Measurements from ENCODE around the gene DOK6.

DOK6 gene

GRCh38 chr18:69691008-69691760, 290.5 kb downstream of the DOK6 start:
- DNase-seq: no peak

GRCh38 chr18:69697069-69697468, 296.4 kb downstream of the DOK6 start:
- no peak for DNase-seq

GRCh38 chr18:69697689-69698088, 297.0 kb downstream of the DOK6 start:
- no peak for DNase-seq

- no peak for DNase-seq
These were observed 300.6 kb downstream of the DOK6 start for GRCh38 chr18:69701305-69701704.

DNA sequence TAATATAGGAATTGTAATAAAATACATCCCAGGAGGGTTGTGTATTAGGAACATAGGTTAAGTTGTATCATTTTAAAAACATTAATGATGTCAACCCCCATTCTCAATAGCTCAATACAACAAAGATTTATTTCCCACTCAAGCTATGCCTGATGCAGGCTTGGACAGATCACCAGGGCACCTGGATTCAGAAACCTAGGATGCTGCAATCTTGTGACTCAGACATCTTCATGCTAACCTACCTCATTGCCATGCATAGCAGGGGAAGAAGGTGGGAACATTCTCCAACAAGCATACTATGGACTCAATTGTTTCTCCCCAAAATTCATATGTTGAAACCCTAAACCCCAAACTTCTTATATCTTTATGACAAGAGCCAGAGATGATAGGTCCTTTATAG, 302.8 kb downstream of the DOK6 start:
- no peak for DNase-seq

- DNase-seq: no peak
These were observed 305.3 kb downstream of the DOK6 start for GRCh38 chr18:69705987-69706386.

GRCh38 chr18:69708844-69709243, 308.2 kb downstream of the DOK6 start:
- DNase-seq: no peak

GRCh38 chr18:69715191-69715795, 314.6 kb downstream of the DOK6 start:
- DNase-seq: no peak

DNA sequence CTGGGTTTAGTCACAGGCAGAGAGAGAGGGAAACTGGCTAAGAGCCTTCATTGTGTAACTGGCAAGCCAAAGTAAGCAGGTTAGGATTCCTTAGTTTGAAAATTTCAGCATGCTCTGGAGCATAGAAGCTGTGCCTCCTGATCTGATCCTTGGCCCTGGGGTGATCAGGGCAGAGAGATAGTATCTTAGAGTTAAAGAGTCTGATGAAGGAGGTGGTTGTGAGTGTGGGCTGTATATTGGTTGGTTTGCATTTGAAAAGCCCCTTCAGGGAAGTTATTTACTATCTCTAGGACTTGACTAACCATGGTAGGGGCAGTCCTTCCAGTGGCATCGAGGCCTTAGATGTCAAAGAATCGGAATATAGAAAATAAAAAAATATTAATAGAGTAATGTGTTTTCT, 316.9 kb downstream of the DOK6 start:
- no peak for DNase-seq

DNA sequence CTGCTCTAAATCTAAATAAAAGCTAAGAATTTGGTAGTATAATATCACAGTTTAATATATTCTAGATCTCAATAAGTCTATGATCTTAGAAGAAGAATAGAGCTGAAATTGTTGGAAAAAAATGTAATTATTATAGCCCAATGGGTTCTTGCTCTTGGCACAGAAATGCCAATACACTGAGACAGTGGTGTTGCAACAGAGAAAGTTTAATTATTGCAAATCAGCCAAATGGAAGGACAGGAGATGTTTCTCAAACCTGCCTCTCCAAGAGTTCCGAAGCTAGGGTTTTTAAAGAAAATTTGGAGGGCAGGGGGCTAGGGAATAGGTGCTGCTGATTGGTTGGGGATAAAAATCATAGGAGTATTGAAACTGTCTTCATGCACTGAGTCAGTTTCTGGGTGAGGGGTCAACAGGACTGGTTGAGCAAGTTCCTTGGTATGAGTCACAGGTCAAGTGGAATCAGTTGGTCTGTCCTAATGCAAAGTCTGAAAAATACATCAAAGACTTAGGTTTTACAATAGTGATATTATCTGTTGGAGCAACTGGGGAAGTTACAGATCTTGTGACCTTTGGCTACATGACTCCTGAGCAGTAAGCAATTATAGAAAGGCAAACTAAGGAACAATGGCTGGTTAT, 318.3 kb downstream of the DOK6 start:
- DNase-seq: no peak

- no peak for DNase-seq
These were observed 319.7 kb downstream of the DOK6 start for GRCh38 chr18:69720422-69720821.

- no peak for DNase-seq
These were observed 322.7 kb downstream of the DOK6 start for GRCh38 chr18:69723434-69723833.

DNA sequence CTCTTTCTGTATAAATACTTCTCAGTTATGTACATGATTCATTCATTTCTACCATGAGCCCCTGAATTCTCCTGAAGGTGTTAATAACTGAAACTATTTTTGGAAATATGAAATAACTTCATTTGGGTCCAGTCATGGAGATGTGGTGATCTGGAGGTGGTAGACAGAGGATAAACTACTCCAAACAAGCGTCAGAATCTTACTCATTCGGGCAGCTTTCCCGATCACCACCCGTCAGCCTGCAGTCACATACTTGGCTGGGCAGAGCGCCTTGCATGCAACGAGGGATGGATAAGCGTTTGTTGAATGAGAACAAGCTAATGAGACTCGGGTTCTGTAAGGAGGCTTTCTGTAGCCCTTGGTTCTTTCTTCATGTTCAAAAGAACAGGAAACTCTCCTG, 324.3 kb downstream of the DOK6 start:
- DNase-seq: no peak

- DNase-seq: no peak
These were observed 325.3 kb downstream of the DOK6 start for GRCh38 chr18:69725855-69726508.

GRCh38 chr18:69727912-69728572, 327.4 kb downstream of the DOK6 start:
- no peak for DNase-seq

DNA sequence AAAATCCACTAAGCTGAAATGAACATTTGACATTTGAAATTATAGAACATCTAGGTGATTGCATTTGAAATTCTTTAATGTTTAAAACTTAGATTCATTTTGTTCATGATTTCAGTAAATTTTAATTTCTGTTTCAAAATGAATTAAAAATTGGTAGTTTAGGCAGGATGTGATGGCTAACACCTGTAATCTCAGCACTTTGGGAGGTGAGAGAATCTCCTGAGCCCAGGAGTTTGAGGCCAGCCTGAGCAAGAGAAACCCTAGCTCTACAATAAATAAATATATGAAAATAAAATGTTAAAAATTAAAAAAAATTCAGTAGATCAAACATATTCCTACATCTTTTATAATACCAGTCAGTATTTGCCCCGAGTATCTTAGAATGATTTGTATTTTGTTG, 330.0 kb downstream of the DOK6 start:
- no peak for DNase-seq

- DNase-seq: no peak
These were observed 333.8 kb downstream of the DOK6 start for GRCh38 chr18:69734536-69734935.

DNA sequence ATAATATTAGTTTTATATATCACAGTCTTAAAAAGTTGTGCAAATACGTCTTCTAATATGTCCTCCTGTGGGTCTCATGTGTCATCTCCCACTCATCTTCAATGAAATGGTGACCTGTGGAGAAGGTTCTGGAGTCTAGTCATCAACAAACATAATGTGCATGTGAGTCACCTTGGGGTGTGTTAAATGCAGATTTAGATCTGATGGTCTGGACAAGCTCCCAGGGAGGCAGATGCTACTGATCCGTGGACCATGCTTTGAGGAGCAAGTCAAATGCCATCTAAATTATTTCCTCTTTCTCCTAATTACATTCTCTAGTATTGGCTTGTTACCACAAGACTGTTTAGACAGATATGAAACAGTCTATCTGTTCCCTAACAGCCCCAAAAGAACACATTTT, 336.0 kb downstream of the DOK6 start:
- DNase-seq: no peak

DNA sequence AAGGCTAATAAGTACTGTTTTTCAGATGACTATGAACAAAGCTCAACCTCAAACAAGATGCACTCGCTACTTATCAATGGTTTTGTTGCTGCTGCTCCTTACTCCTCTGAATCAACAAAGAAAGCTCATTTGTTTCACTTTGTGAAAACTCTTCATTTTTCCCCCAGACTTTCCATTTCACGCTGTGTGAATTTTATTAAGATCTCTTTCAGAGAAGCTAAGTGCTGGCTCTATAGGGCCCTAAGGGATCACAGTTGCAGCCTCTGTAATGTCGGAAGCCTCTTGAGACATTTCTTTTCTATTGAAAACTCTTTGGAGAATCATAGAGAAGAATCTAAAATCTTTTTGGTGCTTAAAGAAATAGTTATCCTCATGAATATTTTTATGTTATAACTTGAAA, 337.2 kb downstream of the DOK6 start:
- DNase-seq: no peak

GRCh38 chr18:69747388-69747787, 346.7 kb downstream of the DOK6 start:
- DNase-seq: no peak

DNA sequence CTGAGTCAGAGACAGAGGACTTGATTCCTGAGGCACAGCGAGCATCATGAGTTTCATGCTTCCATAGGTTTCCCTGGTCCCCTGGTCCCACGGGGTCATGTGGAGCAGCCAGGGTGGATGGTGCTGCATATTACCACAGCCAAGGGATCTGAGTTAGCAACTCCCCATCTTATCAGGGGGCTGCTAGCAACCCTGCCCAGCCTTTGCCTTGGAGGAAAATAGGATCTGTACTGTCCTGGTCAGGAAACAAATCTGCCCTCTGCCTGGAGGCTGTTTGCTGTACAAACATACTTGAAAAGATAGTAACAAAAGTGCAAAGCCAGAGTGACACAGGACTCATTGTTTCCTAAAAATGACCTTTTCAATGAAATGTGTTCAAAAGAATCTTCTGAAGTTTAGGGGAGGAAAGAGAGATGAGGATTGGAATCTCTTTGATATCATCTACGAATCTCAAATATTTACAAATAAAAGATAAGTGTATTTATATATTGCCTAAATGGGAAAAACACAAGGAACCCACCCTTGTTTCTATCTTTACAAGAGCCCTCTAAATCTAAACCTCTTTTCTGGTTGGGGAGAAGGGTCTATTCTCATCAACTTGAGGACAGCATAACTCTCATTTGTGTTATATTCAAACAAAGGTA, 352.2 kb downstream of the DOK6 start:
- DNase-seq: no peak

DNA sequence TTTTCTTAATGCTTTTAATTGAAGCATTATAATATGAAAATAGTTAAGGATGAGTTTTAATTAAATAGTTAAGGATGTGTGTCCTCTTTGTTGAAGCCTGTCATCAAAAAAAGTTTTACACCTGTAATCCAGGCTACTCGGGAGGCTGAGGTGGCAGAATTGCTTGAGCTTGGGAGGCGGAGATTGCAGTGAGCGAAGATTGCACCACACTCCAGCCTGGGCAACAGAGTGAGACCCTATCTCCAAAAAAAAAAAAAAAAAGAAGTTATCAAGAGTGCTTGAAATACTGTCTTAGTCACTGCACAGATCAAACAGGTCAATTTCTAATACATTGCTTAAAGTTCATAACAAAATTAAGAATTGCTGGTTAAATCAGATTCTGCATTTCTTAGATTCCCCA, 353.4 kb downstream of the DOK6 start:
- no peak for DNase-seq

DNA sequence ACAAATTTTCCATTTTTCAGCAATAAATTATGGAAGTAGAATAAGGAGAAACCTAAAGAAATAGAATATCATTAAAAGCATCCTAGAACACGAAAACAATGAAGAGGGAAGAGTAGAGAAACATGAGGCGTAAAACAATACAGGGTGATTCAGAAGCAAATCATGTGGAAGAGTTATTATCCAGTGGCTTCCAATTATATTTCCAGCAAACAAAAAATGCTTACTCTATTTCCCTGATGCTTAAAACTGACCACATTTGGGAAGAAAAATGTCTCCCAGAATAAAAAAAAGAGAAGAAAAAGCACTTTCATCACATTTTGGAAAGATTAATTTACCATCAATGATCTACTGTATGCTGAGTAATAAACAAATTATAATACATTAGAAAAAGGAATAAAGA, 354.4 kb downstream of the DOK6 start:
- no peak for DNase-seq

All from stimulated activated CD4-positive, alpha-beta T cell treated with anti-CD3 and anti-CD28 coated beads, Interleukin-15, amount 100 ng/mL, for 24 hours (primary cell).